GM19463 (cell line): ENCODE measurements around the gene C10orf120.

Experiments used
- ATAC-seq: cut with Tn5 transposase; IDR thresholded peaks from one replicate; pipeline ENCODE4 v1.9.1; 2021; ENCODE audit warnings: mild to moderate bottlenecking, moderate library complexity; ENCODE audit not compliant: unreplicated experiment

Gene C10orf120

DNA sequence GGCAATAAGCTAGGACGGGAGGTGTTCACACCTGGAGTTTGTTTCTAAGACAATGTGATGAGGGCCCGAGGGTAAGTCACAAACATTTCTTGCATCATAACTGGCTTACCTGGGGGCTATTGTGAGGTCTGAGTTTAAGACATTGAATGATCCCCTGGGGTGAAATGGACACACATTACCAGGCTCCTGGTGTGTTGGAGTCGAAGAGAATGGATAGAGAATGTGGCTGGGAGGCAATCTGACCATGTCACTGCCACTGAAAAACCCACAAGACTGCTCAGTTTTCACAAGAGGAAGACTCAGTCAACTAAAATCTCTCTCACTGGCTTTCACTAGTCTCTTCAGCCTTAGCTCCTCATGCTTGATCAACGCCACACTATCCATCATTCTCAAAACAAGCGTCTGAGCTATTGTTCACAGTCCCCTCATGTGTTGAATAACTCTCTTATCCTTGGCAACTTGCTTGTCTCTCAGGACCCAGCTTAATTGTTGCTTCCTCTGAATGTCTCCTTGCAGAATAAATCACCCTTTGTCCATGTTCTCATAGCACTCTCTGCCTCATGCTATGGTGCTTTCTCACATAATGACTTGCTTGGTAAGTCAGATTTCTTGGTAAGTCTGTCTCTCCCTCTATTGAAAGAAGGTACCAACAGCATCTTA lies at the start of gene C10orf120:
C10orf120 (minus strand) TSS at position 51 of the 660 bp plus-strand sequence. CDS start 56 bp downstream, outside the sequence.
- no peak for ATAC-seq

DNA sequence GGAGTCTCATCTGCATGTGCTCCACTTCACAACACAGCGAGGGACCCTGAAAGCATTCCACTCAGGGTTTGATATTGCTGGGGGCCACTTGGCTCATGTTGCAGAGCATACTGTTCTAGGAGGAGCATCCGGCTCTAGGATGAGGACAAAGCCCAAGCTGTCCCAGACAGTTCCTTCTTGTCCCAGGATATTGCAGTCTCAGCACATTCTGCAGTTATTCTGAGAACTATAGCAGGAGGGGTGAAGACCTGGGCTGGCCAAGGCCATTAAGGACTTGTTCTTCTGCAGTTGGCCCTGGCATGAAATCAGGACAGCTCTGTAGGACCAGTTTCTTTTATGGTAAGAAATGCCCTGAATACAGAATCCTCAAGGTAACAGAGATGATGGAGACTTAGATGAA lies 48.9 kb upstream of the C10orf120 start:
- no peak for ATAC-seq

DNA sequence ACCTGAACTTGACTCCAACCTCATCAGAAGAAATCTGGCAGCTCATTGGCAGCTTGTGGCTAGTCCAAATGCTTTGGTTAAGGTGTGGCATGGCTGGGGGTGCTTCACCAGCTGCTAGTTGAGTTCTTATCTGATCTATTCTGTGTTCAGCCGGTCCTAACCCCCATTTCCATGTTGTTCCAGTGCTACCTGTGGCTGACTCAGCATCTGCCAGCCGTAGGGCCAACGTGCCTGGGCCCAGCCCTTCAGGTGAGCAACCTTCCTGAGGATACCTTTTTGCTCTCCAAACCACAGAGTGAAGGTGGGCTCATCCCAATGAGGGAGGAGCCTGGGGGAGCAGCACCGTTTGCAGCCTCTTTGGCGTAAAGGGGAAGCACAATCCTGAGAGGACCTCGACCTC lies 46.8 kb upstream of the C10orf120 start:
- no peak for ATAC-seq

DNA sequence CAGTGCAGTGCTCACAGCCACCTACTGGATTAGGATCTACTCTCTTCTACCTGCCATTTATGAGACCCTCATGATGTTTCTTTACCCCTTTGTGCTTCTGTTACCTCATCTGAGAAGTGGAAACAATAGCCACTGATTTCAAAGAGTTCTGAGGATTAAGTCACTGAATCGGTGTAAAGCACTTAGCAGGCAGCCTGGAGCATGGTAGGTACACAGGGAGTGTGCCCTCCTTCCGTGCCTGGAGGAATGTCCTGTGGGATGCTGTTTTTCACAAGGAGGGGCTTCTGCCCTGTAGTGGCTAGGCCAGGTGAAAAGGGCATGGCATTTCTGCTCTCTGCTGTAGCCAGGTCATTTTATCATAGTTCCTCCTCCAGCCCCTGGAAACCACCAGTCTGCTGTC lies 44.6 kb upstream of the C10orf120 start:
- no peak for ATAC-seq

DNA sequence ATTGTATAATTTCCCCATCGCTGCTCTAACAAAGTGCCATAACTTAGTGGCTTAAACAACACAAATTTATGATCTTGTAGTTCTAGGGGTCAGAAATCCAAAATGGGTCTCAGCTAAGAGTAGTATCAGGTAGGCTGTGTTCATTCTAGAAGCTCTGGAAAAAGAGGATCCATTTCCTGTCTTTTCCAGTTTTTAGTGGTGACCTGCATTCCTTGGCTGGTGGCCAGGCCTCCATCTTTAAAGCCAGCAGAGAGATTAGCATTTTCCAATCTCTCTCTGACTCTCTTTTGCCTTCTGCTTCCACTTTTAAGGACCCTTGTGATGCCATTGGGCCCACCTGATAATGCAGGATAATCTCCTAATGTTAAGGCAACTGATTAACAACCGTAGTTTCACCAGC lies 41.0 kb upstream of the C10orf120 start:
- ATAC-seq = no peak

DNA sequence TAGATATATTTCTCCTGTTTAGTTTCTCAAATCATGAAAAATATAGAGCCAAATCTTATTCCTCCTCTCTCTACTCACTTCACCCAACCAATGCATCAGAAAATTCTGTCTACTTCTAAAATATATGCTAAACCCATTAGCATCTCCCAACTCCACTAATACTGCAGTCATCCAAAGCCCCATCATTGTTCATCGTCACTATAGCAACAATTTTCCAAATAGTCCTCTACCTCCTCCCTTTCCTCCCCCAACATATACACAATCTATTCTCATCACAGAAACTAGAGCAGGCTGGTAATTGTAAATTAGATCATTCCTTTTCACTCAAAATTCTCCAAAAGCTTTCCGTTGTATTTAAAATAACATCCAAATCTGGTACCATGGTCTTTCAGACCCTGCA lies 38.4 kb upstream of the C10orf120 start:
- ATAC-seq = no peak

DNA sequence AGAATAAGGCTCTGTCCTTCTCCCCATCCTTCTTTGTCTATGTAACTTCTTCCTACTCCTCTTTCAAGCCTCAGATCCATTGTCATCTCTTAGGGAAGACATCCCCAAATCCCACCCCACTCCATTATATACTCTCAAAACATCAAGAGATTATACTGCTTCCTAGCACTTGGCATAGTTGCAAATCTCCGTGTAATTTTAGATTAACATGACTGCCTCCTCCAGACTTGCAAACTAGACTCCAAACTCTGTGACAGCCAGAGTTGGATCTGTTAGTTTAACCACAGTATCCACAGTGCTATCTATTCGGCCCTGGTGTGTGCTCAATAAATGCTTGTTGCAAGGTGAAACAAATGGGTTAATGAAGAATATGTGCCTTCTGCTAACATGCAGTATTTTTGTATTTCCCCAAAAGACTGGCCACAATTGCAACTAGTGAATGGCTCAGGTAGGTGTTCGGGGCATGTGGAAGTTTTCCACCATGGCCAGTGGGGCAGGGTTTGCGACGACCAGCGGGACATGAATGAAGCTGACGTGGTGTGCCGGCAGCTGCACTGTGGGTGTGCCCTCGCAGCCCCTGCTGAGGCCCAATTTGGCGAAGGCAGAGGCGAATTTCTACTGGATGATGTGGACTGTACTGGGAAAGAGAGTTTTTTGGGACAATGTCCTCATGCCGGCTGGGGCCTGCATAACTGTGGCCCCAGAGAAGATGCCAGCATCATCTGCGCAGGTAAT lies 34.5 kb upstream of the C10orf120 start:
- no peak for ATAC-seq

DNA sequence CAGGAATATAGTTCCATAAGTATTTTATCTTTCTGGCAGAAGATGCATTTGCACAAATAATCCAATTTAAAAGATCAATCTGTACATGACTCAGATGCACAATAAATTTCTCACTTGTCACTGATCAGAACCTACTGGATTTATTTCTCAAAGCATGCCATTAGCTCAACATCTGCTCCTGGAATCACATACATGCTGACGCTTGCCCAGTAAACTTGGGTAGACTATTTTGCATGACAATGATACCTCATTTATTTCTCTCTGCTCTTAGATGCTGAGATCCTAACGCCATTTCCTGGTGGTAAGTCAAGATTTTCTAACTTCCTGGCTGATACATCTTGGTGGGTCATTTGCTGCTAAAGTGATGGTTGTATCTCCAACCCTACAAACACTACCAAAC lies 33.8 kb upstream of the C10orf120 start:
- ATAC-seq = no peak

DNA sequence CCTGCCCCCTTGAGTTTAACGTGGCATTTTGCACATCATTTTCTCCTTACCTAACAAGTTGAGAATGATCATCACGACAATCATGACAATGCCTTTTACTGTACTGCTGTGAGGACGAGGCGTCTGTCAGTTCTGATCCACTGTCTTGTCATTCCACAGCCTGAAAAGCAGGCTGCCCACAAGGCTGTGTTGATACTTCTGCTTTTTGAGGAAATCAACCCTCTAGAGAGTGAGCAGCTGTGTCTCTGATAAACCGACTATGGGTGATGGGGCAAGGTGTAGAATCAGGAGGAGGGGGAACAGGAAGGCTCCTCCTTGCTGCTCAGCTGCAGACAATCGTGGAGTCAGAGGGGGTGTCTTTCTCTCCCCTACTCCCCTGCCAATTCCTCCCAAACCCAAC lies 30.6 kb upstream of the C10orf120 start:
- no peak for ATAC-seq

DNA sequence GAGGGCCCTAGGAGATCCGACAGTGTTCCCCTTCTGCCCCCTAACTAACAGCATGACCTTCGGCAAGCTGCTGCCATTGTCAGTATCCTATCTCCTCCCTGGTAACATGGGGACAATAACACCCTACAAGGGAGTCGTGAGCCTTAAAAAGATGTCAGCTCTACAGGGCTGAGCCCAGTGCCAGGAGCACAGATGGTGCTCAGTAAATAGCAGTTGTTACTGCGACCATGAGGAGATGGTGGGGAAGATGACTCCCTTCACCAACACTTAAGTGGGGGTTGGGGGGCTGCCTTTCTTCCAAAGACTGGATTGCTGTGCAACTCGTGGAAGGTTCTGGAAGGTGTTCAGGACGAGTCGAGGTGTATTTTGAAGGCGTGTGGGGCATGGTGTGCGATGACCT lies 29.5 kb upstream of the C10orf120 start:
- ATAC-seq = no peak

DNA sequence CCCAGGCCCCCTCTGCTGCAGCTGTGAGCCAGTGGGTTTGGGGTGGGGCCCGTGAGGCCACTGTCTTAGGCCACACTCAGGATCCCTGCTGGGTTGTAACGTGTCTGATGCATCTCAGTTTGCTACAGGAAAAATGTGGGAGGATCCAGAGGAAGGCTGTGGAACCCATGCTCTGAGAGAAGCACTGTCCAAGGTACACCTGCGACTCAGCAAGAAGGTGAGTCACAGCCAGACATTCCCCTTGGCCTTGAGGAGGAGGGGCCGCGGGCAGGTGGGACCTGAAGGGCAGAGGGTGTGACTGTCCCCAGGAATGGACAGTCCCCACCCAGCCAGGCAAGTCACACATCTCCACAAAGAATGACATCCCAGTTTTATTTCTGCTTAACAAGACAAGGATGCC lies 27.8 kb upstream of the C10orf120 start:
- no peak for ATAC-seq

DNA sequence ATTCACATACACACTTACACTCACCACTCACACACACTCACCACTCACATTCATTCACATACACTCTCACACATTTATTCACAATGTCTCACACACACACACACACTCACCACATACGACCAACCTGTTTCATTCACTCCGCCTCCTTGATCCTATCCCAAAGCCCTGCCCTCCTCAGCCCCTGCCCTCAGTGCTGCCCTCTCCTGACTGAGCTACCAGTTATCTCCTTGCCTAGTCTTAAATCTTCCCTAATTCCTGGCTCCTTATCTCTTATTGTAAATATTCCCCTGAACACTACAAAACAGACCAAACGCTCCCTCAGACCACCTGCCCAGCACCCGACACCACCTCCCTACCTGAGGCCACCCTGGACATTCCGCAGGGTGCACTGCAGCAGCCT lies 26.1 kb upstream of the C10orf120 start:
- no peak for ATAC-seq

DNA sequence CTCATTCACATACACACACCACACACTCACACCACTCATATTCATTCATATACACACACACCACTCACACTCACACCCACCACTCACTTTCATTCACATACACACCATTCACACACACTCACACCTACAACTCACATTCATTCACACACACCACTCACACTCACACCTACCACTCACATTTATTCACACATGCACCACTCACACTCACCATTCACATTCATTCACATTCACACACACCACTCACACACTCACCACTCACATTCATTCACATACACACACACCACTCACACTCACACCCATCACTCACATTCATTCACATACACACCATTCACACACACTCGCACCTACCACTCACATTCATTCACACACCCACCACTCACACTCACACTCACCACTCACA lies 25.4 kb upstream of the C10orf120 start:
- ATAC-seq = no peak

DNA sequence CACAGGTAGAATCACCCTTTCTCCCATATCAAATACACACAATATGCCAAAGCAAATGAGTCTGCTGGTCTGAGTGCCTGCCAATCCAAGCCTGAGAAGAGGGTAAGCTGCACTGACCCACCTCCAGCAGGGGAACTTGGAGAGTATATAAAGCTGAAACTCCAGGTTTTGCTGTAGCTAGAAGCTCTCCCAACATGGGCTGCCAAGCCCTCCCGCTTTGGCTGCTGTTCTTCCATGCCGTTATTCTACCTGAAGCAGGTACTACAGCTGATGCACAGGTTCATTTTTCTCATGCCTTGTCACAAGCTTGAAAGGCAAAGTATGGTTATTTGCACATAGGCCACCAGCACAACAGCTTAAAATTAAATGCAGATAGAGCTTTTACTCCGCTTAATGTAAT lies 21.5 kb upstream of the C10orf120 start:
- no peak for ATAC-seq

DNA sequence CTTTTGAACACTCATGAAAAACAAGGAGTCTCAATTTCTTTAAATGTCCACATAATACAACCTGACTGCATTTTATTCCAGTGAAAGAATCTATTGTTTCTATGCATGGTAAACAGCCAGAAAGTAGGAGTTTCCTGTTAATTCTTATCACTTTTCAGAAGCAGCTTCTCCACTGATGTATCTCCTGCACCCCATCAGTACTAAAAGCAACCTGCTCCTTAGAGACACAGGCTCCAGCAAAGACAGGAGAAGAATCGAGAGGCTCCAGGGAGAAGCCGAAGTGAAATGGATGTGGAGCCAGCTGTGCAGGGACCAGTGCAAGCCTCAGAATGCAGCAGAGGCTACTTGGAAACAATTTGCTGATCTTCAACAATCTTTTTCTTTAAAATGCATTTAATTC lies 16.4 kb upstream of the C10orf120 start:
- ATAC-seq = no peak

DNA sequence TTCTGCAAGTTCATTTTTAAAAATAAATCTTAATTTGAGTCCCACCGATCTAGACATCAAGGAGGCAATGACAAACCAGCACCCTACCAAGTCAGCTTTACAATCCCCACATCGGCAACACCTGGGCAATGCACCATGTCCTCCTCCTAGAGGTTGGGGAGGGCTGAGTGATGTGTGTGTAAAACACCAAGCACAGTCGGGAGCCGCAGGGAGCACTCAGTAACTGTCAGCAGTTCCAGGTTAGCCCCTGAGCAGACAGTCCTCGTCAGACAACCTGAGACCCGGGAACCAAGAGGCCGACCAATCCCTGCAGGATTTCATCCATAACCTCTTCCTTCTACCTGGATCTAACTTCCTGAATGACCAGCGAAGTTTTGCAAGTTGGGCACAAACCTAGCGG lies 15.9 kb upstream of the C10orf120 start:
- ATAC-seq = no peak

DNA sequence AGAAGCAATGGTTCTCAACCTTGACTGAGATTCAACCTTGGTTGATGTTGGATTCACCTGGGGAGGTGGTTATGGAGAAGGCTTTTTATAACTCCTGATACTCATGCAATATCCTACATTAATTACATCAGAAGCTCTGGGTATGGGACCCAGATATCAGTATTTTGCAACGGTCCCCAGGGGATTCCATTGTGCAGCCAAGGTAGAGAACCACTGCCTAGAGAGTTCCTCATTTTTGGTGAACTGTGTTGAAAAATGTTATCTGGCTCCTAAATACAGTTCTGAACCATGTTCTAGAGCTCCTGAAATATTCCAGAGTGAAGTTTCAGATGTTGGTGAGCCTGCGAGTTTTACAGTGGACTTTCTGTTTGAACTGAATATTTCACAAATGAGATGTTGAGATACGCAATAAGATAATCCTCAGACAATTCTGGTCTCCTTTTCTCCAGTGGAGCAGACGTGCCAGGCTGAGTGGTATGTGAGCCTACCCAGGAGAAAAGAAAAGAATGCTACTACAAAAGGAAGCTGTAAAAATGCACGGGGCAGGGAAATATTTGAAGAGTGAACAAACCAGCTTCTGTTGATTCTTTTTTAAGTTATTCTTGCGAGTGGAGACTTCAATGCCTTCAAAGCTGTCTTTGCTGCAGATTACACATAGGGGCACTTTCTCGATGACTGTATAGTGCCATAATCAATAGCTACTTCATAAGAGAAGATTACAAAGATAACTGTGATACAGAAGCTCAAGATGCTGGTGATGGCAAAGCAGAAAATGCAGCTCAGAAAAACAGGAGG lies 13.6 kb upstream of the C10orf120 start:
- no peak for ATAC-seq

DNA sequence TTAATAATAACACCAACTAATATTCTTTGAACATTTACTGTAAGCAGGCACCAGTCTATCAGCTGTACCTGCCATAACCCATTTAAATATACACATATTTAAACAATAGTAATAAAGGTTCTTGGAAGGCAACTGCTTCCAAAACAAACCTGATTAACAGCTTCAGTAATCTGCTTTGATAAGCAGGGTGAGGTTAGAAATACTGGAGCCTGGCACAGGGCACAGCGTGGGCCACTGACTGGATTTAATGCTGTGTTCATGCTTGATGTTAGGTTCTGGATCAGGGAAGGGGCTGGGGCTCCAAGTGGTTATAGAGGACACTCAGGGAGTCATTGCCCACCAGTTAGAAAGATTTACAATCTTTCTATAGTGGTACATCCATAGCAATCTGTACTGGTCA lies 10.9 kb upstream of the C10orf120 start:
- ATAC-seq = no peak

DNA sequence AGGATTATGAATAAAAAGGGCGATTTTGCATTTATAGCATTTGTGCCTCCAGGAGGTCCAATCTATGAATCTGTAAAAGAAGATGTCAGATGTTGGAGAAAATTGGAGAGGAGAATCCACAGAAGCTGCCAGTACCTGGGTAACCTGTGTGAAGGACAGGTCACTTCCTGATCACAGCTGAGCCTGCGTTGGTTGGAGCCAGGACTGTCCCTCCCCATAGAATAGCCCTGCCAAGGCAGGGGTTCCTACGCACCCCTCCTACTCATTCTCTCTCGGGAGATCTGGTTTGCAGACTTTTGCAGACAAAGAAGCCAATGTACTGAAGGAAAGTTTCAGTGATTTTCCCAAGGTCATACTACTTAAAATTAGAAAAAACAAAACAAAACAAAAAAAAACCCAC lies 10.3 kb upstream of the C10orf120 start:
- ATAC-seq = no peak

DNA sequence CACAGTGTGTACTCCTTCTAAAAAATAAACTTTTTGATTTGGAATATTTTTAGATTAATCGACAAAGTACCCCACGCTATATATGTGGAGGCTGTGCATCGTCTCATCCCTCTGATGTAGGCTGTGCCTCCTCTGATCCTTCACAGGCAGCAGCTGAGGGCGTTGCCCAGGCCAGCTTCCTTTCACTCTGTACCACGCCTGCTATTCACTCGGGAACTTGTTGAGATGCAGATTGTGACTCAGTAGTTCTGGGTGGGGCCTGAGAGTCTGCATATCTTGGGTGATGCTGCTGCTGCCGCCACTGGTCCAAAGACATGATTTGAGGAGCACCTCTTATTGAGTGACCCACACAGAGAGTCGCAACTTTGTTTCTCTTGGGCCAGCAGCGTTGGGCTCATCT lies 7.9 kb upstream of the C10orf120 start:
- ATAC-seq = no peak

DNA sequence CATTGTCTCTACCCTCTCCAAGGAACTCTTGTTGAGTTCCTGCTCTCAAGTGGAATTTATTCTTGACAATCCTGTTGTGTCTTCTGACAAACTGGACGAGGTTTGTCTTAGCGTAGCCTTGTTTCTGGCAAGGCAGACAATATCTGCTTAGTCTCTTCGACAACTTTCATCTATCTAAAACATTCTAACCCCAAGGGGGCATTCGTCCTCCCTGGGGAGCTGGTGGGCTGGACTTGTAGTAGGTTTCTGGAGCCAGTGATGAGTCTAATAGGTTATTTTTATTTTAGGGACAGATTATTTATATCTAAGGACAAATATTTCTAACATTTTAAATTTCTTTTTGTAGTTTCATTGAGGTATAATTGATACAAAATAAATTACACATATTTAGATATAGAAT lies 7.3 kb upstream of the C10orf120 start:
- no peak for ATAC-seq

DNA sequence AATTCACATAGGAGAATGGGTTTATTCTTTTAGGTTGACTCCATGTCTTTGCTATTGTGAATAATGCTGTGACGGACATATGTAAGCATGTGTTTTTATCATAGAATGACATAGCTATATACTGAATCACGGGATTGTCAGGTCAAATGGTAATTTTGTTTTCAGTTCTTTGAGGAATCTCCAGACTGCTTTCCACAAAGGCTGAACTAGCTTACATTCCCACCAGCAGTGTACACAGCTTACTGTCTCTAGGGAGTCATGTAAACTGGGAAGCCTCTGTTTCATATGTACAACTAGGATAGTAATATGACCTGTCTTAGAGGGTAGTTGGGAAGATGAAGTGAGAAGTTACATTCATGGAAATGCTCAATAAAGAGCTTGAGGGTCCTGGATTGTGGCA lies 6.8 kb upstream of the C10orf120 start:
- ATAC-seq = no peak
